H1 (cell line): ENCODE measurements around the gene SUCLG2. TPM values are rescaled to one million over a fixed set of nuclear protein-coding genes. Genes with fewer than 3 reads are reported as not detected.

Experiments
- CBX5 ChIP-seq: fragments of 300-800, 300-1000 bp; sonication (generic); IDR thresholded peaks from 2 replicates; pipeline ENCODE4 v1.7.1; 2016; ENCODE audit warnings: antibody characterized with exemption, low read length, low read depth
- NANOG ChIP-seq: IDR thresholded peaks from 2 replicates; pipeline ENCODE4 v1.6.1; 2011; ENCODE audit warnings: low read length, low read depth, mild to moderate bottlenecking, inconsistent platforms; ENCODE audit not compliant: insufficient read depth, poor library complexity, severe bottlenecking
- SRF ChIP-seq: IDR thresholded peaks from 2 replicates; pipeline ENCODE4 v1.6.1; 2011; ENCODE audit warnings: mild to moderate bottlenecking, low read depth, low read length, moderate library complexity
- polyA plus RNA-seq, 7 experiments: library from polyadenylated mRNA; depleted of rRNA in 3 of 7; stranded (reverse) in 5 of 7; unstranded in 2 of 7; fragments of >200 nt in 5 of 7; fragments of 200-250 nt in 2 of 7; gene quantifications; 1 replicate in 5 of 7; 2 replicates in 1 of 7; 4 replicates in 1 of 7; pipeline versions ENCODE4 v1.2.1 to v1.2.3, GENCODE V29; 2011 to 2013; ENCODE audit warnings: missing spikeins in 2 of 7, mixed read lengths in 2 of 7
- total RNA-seq: library from RNA; stranded (reverse); fragmentation: NEBNext Ultra II Directional; extraction: Animal tissue kit (Norgen Biotek cat#: 25700); gene quantifications from 2 replicates; pipeline ENCODE4 v1.2.1, GENCODE V29; 2021
- TF ChIP-seq, protein P1 (sequence below): fragments of 300-600 bp; sonication (generic); IDR thresholded peaks from 2 replicates; pipeline ENCODE4 v1.7.1; 2012; ENCODE audit warnings: low read length, moderate library complexity, mild to moderate bottlenecking, inconsistent platforms; ENCODE audit not compliant: insufficient replicate concordance

Gene SUCLG2
- total and polyA plus RNA-seq, 2 of the 8 experiments (the other 6 are each of a cell fraction or from before 2014, with no cell fraction given): 12.9 to 46.2 TPM

DNA sequence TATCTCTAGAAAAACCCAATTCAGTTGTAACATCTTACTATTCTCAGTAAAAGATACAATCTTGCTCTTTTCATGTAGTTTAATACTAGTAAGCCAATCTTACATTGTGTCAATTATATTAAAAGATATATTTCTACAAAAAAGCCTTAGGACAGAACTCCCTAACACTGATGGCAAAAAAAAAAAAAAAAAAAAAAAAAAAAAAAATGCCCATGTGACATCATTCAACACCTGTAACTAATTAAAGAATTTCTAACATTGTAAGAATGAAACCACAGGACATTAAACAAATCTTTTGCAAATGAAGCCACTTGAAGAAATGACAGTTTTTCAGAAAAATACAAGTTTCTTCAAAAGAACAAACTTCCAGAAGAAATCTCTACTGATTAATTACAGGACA is 119.8 kb downstream of the SUCLG2 start (continued):
- TF ChIP-seq, protein P1, sequence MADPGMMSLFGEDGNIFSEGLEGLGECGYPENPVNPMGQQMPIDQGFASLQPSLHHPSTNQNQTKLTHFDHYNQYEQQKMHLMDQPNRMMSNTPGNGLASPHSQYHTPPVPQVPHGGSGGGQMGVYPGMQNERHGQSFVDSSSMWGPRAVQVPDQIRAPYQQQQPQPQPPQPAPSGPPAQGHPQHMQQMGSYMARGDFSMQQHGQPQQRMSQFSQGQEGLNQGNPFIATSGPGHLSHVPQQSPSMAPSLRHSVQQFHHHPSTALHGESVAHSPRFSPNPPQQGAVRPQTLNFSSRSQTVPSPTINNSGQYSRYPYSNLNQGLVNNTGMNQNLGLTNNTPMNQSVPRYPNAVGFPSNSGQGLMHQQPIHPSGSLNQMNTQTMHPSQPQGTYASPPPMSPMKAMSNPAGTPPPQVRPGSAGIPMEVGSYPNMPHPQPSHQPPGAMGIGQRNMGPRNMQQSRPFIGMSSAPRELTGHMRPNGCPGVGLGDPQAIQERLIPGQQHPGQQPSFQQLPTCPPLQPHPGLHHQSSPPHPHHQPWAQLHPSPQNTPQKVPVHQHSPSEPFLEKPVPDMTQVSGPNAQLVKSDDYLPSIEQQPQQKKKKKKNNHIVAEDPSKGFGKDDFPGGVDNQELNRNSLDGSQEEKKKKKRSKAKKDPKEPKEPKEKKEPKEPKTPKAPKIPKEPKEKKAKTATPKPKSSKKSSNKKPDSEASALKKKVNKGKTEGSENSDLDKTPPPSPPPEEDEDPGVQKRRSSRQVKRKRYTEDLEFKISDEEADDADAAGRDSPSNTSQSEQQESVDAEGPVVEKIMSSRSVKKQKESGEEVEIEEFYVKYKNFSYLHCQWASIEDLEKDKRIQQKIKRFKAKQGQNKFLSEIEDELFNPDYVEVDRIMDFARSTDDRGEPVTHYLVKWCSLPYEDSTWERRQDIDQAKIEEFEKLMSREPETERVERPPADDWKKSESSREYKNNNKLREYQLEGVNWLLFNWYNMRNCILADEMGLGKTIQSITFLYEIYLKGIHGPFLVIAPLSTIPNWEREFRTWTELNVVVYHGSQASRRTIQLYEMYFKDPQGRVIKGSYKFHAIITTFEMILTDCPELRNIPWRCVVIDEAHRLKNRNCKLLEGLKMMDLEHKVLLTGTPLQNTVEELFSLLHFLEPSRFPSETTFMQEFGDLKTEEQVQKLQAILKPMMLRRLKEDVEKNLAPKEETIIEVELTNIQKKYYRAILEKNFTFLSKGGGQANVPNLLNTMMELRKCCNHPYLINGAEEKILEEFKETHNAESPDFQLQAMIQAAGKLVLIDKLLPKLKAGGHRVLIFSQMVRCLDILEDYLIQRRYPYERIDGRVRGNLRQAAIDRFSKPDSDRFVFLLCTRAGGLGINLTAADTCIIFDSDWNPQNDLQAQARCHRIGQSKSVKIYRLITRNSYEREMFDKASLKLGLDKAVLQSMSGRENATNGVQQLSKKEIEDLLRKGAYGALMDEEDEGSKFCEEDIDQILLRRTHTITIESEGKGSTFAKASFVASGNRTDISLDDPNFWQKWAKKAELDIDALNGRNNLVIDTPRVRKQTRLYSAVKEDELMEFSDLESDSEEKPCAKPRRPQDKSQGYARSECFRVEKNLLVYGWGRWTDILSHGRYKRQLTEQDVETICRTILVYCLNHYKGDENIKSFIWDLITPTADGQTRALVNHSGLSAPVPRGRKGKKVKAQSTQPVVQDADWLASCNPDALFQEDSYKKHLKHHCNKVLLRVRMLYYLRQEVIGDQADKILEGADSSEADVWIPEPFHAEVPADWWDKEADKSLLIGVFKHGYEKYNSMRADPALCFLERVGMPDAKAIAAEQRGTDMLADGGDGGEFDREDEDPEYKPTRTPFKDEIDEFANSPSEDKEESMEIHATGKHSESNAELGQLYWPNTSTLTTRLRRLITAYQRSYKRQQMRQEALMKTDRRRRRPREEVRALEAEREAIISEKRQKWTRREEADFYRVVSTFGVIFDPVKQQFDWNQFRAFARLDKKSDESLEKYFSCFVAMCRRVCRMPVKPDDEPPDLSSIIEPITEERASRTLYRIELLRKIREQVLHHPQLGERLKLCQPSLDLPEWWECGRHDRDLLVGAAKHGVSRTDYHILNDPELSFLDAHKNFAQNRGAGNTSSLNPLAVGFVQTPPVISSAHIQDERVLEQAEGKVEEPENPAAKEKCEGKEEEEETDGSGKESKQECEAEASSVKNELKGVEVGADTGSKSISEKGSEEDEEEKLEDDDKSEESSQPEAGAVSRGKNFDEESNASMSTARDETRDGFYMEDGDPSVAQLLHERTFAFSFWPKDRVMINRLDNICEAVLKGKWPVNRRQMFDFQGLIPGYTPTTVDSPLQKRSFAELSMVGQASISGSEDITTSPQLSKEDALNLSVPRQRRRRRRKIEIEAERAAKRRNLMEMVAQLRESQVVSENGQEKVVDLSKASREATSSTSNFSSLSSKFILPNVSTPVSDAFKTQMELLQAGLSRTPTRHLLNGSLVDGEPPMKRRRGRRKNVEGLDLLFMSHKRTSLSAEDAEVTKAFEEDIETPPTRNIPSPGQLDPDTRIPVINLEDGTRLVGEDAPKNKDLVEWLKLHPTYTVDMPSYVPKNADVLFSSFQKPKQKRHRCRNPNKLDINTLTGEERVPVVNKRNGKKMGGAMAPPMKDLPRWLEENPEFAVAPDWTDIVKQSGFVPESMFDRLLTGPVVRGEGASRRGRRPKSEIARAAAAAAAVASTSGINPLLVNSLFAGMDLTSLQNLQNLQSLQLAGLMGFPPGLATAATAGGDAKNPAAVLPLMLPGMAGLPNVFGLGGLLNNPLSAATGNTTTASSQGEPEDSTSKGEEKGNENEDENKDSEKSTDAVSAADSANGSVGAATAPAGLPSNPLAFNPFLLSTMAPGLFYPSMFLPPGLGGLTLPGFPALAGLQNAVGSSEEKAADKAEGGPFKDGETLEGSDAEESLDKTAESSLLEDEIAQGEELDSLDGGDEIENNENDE: no peak
- no peak for TF ChIP-seq NANOG
- TF ChIP-seq CBX5: no peak
- no peak for TF ChIP-seq SRF
